ENCODE results near the gene UXS1. TPM values are rescaled to one million over a fixed set of nuclear protein-coding genes. Genes with fewer than 3 reads are reported as not detected.
"Not testable (repeated sequence)": the region's sequence is repeated elsewhere in the genome, so short reads cannot be mapped to it uniquely, and the experiment has no call there.

UXS1 gene
- polyA plus RNA-seq (2013, experiment 1 of 2), result 46.2 TPM
- 46.5 TPM for polyA plus RNA-seq (2013, experiment 2 of 2)

DNA sequence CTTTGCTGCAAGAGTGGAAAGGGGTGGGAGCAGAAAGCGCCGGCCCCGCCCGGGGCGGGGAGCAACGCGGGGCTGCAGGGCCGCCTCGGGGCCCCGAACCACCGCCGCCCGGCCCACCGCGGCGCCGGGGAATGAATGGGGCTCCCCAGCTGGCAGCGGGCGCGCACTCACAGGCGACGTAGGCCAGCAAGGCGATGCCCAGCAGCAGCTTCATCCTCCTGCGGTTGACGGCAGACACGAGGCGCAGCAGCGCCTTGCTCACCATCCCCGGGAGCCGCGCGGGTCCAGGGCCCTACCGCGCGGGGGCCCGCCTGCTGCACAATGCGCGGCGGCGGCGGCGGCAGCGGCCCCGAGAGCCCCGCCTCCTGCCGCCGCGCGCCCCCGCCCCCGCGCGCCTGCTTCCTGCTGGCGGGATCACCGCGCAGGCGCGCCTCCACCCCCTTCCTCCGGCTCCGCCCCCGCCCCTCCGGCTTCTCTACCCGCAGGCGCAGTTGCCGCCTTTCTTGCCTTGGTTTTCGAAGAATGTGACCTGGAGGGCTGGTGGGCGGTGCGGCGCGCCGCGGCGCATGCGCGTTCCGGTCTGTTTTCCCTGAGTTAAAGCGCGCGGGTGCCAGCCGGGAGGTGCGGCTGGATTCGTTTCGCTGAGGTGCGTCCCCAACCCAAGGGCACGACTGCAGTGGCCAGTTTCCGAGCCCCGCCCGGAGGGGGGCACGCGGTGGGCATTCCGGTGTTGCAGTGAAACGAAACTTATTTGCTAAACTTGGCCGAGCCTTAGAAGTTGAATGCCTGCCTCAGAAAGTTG, at the start of gene UXS1:
Gene UXS1 (minus strand): TSS at position 325 of the 802 bp plus-strand sequence. CDS start 60 bp downstream, at position 265.
- Histone ChIP-seq H3K4me3 (ENCODE audit: low read length) (peak within 1 kb of the TSS; percentile 91), H3K9me3 (ENCODE audit: insufficient read depth, low read depth, low read length) (no peaks in the 10 kb centered on the region), H3K4me1 (ENCODE audit: insufficient read depth, low read length) (peaks cover 25% of the 10 kb centered on the region), H3K36me3 (ENCODE audit: insufficient read depth, low read length) (no peaks in the 10 kb centered on the region), H3K27me3 (ENCODE audit: insufficient read depth, low read length) (peaks cover 7% of the 10 kb centered on the region; the same call in 1 of the 2 replicates), H3K27ac (ENCODE audit: low read depth, low read length) (peak within 1 kb of the TSS; percentile 76), H3K9ac (ENCODE audit: low read depth, low read length) (peak within 1 kb of the TSS; percentile 86)
- under 1% methylated on average over 93 of the region's 93 CpGs for WGBS

GRCh38 chr2:106239491-106239890, 45.4 kb upstream of the UXS1 start:
- H3K9ac ChIP-seq (ENCODE audit: low read depth, low read length); H3K4me3 ChIP-seq (ENCODE audit: low read length); H3K27me3 ChIP-seq (ENCODE audit: insufficient read depth, low read length); H3K36me3 ChIP-seq (ENCODE audit: insufficient read depth, low read length); H3K4me1 ChIP-seq (ENCODE audit: insufficient read depth, low read length); H3K27ac ChIP-seq (ENCODE audit: low read depth, low read length): not testable (repeated sequence)
- 95% methylated on average over 2 of the region's 2 CpGs for WGBS
- H3K9me3 ChIP-seq (ENCODE audit: insufficient read depth, low read depth, low read length), result peaks cover 21% of the 10 kb centered on the region

- not testable (repeated sequence) for H3K4me3 ChIP-seq (ENCODE audit: low read length); H3K27me3 ChIP-seq (ENCODE audit: insufficient read depth, low read length); H3K4me1 ChIP-seq (ENCODE audit: insufficient read depth, low read length); H3K9ac ChIP-seq (ENCODE audit: low read depth, low read length); H3K27ac ChIP-seq (ENCODE audit: low read depth, low read length); H3K36me3 ChIP-seq (ENCODE audit: insufficient read depth, low read length)
- peaks cover 27% of the 10 kb centered on the region for H3K9me3 ChIP-seq (ENCODE audit: insufficient read depth, low read depth, low read length)
- WGBS, result 96% methylated on average over 4 of the region's 4 CpGs
Measured at GRCh38 chr2:106235392-106235791, 41.3 kb upstream of the UXS1 start.

DNA sequence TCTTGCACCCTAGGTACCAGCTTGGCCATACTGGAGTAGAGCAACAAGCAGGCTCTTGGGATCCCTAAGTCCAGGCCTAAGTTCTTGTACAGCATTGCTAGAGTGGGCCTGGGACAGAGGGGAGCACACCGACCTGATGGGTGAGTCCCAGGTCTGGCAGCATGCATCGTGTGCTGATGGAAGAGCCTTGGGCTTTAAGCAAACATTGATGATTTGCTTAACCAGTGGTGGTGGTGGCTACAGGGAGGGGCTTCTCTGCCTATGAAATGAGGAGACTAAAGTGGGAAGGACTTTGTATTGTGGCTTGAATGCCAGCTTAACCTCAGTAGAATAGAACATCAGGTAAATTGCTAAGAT, 39.2 kb upstream of the UXS1 start:
- H3K27ac ChIP-seq (ENCODE audit: low read depth, low read length), result no peak overlapping the region
- 92% methylated on average over 2 of the region's 2 CpGs for WGBS

DNA sequence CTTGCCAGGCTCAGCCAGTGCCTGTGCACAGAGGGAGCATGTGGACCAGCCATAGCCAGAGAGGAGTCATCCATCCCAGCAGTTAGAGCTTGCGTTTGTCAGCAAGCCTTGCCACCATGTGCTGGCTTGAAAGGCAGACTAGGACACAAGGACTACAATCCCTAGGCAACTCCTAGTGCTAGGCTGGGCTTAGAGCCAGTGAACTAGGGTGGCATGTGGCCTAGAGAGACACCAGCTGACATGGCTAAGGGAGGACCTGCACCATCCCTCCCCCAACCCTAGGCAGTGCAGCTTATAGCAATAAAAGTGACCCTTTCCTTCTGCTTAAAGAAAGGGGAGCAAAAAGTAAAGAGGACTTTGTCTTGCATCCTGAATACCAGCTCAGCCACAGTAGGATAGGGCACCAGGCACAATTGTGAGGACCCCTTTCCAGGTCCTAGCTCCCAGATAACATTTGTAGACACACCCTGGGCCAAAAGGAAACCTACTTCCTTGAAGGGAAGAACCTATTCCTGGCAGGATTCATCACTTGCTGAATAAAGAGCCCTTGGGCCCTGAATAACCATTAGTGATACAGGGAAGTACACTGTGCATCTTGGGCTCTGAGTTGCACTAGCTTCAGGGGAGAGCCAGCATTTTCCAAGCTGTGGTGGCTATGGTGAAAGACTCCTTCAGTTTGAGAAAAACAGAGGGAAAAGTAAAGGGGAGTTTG, 38.7 kb upstream of the UXS1 start:
- 94% methylated on average over 1 of the region's 1 CpG for WGBS

More for the DNA sequence above, 39.2 kb upstream of the UXS1 start:
- Histone ChIP-seq H3K27me3 (ENCODE audit: insufficient read depth, low read length) (no peaks in the 10 kb centered on the region), H3K9ac (ENCODE audit: low read depth, low read length) (no peak overlapping the region), H3K9me3 (ENCODE audit: insufficient read depth, low read depth, low read length) (peaks cover 27% of the 10 kb centered on the region), H3K4me1 (ENCODE audit: insufficient read depth, low read length) (no peaks in the 10 kb centered on the region), H3K4me3 (ENCODE audit: low read length) (no peak overlapping the region), H3K36me3 (ENCODE audit: insufficient read depth, low read length) (no peaks in the 10 kb centered on the region)

DNA sequence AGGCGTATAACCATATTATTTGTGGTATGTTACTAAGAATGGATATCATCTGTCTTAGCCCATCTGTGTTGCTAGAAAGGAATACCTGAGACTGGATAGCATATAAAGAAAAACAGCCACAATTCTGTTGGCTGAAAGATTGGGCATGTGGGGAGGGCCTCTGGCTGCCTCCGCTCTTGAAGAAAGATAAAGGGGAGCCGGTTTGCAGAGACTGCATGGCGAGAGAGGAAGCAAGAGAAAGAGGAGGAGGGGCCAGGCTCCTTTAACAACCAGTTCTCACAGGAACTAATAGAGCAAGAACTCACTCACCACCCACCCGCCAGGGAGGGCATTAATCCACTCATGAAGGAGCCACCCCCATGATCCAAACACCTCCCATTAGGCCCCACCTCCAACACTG, 29.2 kb upstream of the UXS1 start:
- Histone ChIP-seq H3K36me3 (ENCODE audit: insufficient read depth, low read length) (no peaks in the 10 kb centered on the region), H3K4me1 (ENCODE audit: insufficient read depth, low read length) (peaks cover 2% of the 10 kb centered on the region; the same call in 1 of the 2 replicates)

More for the DNA sequence above, 38.7 kb upstream of the UXS1 start:
- peaks cover 27% of the 10 kb centered on the region for H3K9me3 ChIP-seq (ENCODE audit: insufficient read depth, low read depth, low read length)
- no peak overlapping the region for H3K9ac ChIP-seq (ENCODE audit: low read depth, low read length)
- no peaks in the 10 kb centered on the region for H3K36me3 ChIP-seq (ENCODE audit: insufficient read depth, low read length)
- H3K27ac ChIP-seq (ENCODE audit: low read depth, low read length), result no peak overlapping the region
- no peaks in the 10 kb centered on the region for H3K4me1 ChIP-seq (ENCODE audit: insufficient read depth, low read length)
- no peaks in the 10 kb centered on the region for H3K27me3 ChIP-seq (ENCODE audit: insufficient read depth, low read length)
- H3K4me3 ChIP-seq (ENCODE audit: low read length), result no peak overlapping the region

DNA sequence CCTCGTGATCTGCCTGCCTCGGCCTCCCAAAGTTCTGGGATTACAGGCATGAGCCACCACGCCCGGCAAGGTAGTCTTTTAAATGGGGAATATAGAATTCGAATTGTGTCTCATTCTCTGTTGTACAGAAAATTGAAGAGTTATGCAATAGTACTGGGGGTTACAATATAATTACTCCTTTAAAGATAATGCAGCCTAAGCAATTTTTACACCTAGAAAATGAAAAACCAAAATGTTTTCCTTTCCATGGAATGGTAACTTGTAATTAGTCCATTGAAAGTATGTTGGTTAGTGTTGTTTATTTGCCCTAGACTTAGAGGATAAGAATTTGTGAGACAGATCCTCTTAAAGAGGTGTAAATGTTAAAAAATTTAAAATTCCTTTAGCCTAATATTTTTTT, 28.0 kb upstream of the UXS1 start:
- WGBS, result 95% methylated on average over 5 of the region's 5 CpGs
- not testable (repeated sequence) for H3K27me3 ChIP-seq (ENCODE audit: insufficient read depth, low read length)

More for the DNA sequence above, 29.2 kb upstream of the UXS1 start:
- Histone ChIP-seq H3K27ac (ENCODE audit: low read depth, low read length) (no peak overlapping the region), H3K9me3 (ENCODE audit: insufficient read depth, low read depth, low read length) (no peaks in the 10 kb centered on the region), H3K9ac (ENCODE audit: low read depth, low read length) (no peak overlapping the region), H3K4me3 (ENCODE audit: low read length) (no peak overlapping the region), H3K27me3 (ENCODE audit: insufficient read depth, low read length) (no peaks in the 10 kb centered on the region)
- WGBS, result 63% methylated on average over 5 of the region's 5 CpGs

GRCh38 chr2:106219813-106220212, 25.7 kb upstream of the UXS1 start:
- H3K9ac ChIP-seq (ENCODE audit: low read depth, low read length), result no peak overlapping the region
- H3K27me3 ChIP-seq (ENCODE audit: insufficient read depth, low read length), result no peaks in the 10 kb centered on the region
- H3K4me1 ChIP-seq (ENCODE audit: insufficient read depth, low read length), result peaks cover 2% of the 10 kb centered on the region; the same call in 1 of the 2 replicates
- no peaks in the 10 kb centered on the region for H3K36me3 ChIP-seq (ENCODE audit: insufficient read depth, low read length)
- H3K9me3 ChIP-seq (ENCODE audit: insufficient read depth, low read depth, low read length), result no peaks in the 10 kb centered on the region
- WGBS, result 100% methylated on average over 1 of the region's 3 CpGs
- H3K27ac ChIP-seq (ENCODE audit: low read depth, low read length), result no peak overlapping the region
- no peak overlapping the region for H3K4me3 ChIP-seq (ENCODE audit: low read length)

More for the DNA sequence above, 28.0 kb upstream of the UXS1 start:
- not testable (repeated sequence) for H3K4me3 ChIP-seq (ENCODE audit: low read length); H3K9ac ChIP-seq (ENCODE audit: low read depth, low read length); H3K4me1 ChIP-seq (ENCODE audit: insufficient read depth, low read length); H3K36me3 ChIP-seq (ENCODE audit: insufficient read depth, low read length); H3K27ac ChIP-seq (ENCODE audit: low read depth, low read length); H3K9me3 ChIP-seq (ENCODE audit: insufficient read depth, low read depth, low read length)

DNA sequence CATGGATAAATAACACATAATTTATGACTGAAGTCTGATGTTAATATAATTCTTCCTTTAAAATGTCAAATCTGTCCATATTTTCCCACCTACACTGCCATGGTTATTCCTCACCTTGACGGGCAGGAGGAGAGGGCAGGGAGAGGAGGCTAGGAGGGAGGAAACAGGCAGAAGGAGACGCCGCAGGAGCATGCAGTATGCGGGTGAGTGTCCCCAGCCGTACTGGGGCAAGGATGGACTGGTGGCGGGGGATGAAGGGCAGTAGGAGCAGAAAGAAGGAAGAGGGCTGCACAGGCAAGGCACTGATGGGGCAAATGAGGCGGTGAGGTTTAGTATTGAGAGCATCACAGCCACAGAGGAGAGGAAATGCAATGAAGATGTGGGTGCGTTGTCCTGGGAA, 25.1 kb upstream of the UXS1 start:
- not testable (repeated sequence) for H3K27ac ChIP-seq (ENCODE audit: low read depth, low read length); H3K4me1 ChIP-seq (ENCODE audit: insufficient read depth, low read length); H3K9ac ChIP-seq (ENCODE audit: low read depth, low read length); H3K4me3 ChIP-seq (ENCODE audit: low read length); H3K27me3 ChIP-seq (ENCODE audit: insufficient read depth, low read length); H3K36me3 ChIP-seq (ENCODE audit: insufficient read depth, low read length); H3K9me3 ChIP-seq (ENCODE audit: insufficient read depth, low read depth, low read length)
- 93% methylated on average over 5 of the region's 8 CpGs for WGBS

GRCh38 chr2:106208874-106209273, 14.8 kb upstream of the UXS1 start:
- Histone ChIP-seq H3K9ac (ENCODE audit: low read depth, low read length) (no peak overlapping the region), H3K4me3 (ENCODE audit: low read length) (no peak overlapping the region), H3K4me1 (ENCODE audit: insufficient read depth, low read length) (no peaks in the 10 kb centered on the region), H3K36me3 (ENCODE audit: insufficient read depth, low read length) (no peaks in the 10 kb centered on the region), H3K27me3 (ENCODE audit: insufficient read depth, low read length) (no peaks in the 10 kb centered on the region), H3K9me3 (ENCODE audit: insufficient read depth, low read depth, low read length) (no peaks in the 10 kb centered on the region), H3K27ac (ENCODE audit: low read depth, low read length) (no peak overlapping the region)
- WGBS, result 91% methylated on average over 2 of the region's 2 CpGs

DNA sequence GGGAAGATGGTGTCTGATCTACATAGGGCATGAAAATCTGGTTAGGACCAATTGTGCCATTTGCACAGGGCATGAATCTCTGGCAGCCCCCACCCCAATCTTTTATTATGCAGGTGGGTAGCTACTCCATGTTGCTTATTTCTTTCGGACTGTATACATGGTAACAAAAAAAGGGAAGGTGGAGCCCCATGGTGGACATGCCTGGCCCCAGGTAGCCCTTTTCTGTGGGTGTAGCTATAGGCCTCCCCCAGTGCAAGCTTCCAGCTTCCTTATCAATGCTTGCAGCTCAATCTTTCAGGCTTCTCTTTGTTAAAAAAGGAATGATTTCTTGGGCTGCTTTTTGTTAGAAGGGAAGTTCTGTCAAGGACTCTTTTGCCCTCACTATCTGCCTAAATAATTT, 14.3 kb upstream of the UXS1 start:
- no peaks in the 10 kb centered on the region for H3K9me3 ChIP-seq (ENCODE audit: insufficient read depth, low read depth, low read length)
- H3K9ac ChIP-seq (ENCODE audit: low read depth, low read length), result no peak overlapping the region
- no peaks in the 10 kb centered on the region for H3K27me3 ChIP-seq (ENCODE audit: insufficient read depth, low read length)
- H3K4me3 ChIP-seq (ENCODE audit: low read length), result no peak overlapping the region
- no peaks in the 10 kb centered on the region for H3K4me1 ChIP-seq (ENCODE audit: insufficient read depth, low read length)
- WGBS, result 78% methylated on average over 1 of the region's 1 CpG
- H3K36me3 ChIP-seq (ENCODE audit: insufficient read depth, low read length), result no peaks in the 10 kb centered on the region
- no peak overlapping the region for H3K27ac ChIP-seq (ENCODE audit: low read depth, low read length)

All from HUES64 (cell line).